Hepatocyte (in vitro differentiated cells): ENCODE data around the gene SIGLEC9. TPM values are rescaled to one million over a fixed set of nuclear protein-coding genes. Genes with fewer than 3 reads are reported as not detected.

Experiments used
- DNase-seq: peaks from one replicate; pipeline ENCODE4 v3.0.0-alpha.2; 2016; ENCODE audit warnings: low spot score
- H2AFZ ChIP-seq: fragments of 200-600 bp; sonication (generic); 2 replicates; pipeline ENCODE4 v1.6.0; 2016; ENCODE audit warnings: antibody characterized with exemption, mild to moderate bottlenecking
- H3K27ac ChIP-seq: fragments of 200-600 bp; sonication (generic); 2 replicates; pipeline ENCODE4 v1.5.1; 2016; ENCODE audit warnings: mild to moderate bottlenecking
- H3K27me3 ChIP-seq: fragments of 200-600 bp; sonication (generic); 2 replicates; pipeline ENCODE4 v1.6.1; 2016
- H3K36me3 ChIP-seq: fragments of 200-600 bp; sonication (generic); replicated peaks from 2 replicates; pipeline ENCODE4 v1.5.1; 2016; ENCODE audit warnings: low read depth; ENCODE audit not compliant: insufficient read depth
- H3K4me1 ChIP-seq: fragments of 200-600 bp; sonication (generic); 2 replicates; pipeline ENCODE4 v1.5.1; 2016; ENCODE audit warnings: mild to moderate bottlenecking, moderate library complexity; ENCODE audit not compliant: insufficient read depth
- H3K4me2 ChIP-seq: fragments of 200-600 bp; sonication (generic); 2 replicates; pipeline ENCODE4 v1.6.0; 2016
- H3K4me3 ChIP-seq: fragments of 200-600 bp; sonication (generic); 2 replicates; pipeline ENCODE4 v1.5.1; 2016; ENCODE audit warnings: mild to moderate bottlenecking
- H3K79me2 ChIP-seq: fragments of 200-600 bp; sonication (generic); 2 replicates; pipeline ENCODE4 v1.6.0; 2017; ENCODE audit warnings: mild to moderate bottlenecking
- H3K9me2 ChIP-seq: fragments of 200-600 bp; sonication (generic); replicated peaks from 2 replicates; pipeline ENCODE4 v1.6.0; 2017; ENCODE audit warnings: mild to moderate bottlenecking; ENCODE audit not compliant: insufficient read depth
- H3K9me3 ChIP-seq: fragments of 200-600 bp; sonication (generic); 2 replicates; pipeline ENCODE4 v1.5.1; 2016; ENCODE audit warnings: low read depth, mild to moderate bottlenecking
- H4K20me1 ChIP-seq: fragments of 200-600 bp; sonication (generic); 2 replicates; pipeline ENCODE4 v1.6.0; 2016; ENCODE audit warnings: mild to moderate bottlenecking; ENCODE audit not compliant: insufficient read depth, poor library complexity, severe bottlenecking
- EZH2 ChIP-seq: fragments of 200-600 bp; sonication (generic); IDR thresholded peaks from 2 replicates; pipeline ENCODE4 v1.6.1; 2016; ENCODE audit warnings: antibody characterized with exemption, mild to moderate bottlenecking, borderline replicate concordance
- EZH2phosphoT487 ChIP-seq: fragments of 200-600 bp; sonication (generic); IDR thresholded peaks from one replicate; pipeline ENCODE4 v1.6.1; 2018; ENCODE audit warnings: antibody characterized with exemption, mild to moderate bottlenecking, low read depth, moderate library complexity; ENCODE audit not compliant: unreplicated experiment, severe bottlenecking
- WGBS: methylation state at CpG from one replicate; pipeline ENCODE4 v1.1.6; 2016; ENCODE audit warnings: low lambda C conversion rate; ENCODE audit errors: missing lambda C conversion rate; 5-methylcytosine and 5-hydroxymethylcytosine counted together
- polyA plus RNA-seq: library from polyadenylated mRNA; unstranded; fragments of >200 nt; fragmentation: Nextera tagmentation; extraction: Ambion mirVana; gene quantifications from 2 replicates; pipeline ENCODE4 v1.2.1, GENCODE V29; 2016
- total RNA-seq: library from RNA; depleted of rRNA; stranded (reverse); fragments of >200 nt; gene quantifications from 2 replicates; pipeline ENCODE4 v1.2.3, GENCODE V29; 2014
- TF ChIP-seq, protein P1 (sequence below): fragments of 200-600 bp; sonication (generic); IDR thresholded peaks from 2 replicates; pipeline ENCODE4 v1.5.1; 2016; ENCODE audit warnings: antibody characterized with exemption, mild to moderate bottlenecking; ENCODE audit not compliant: poor library complexity

Gene SIGLEC9
- total and polyA plus RNA-seq, 2 experiments from 2014 or later = 0.77 to 1.5 TPM

- no peak for DNase-seq
- Histone ChIP-seq H3K4me2 (no peak overlapping the region), H3K27ac (peak overlapping the region; percentile 40), H4K20me1 (no peaks in the 10 kb centered on the region), H3K36me3 (no peaks in the 10 kb centered on the region), H3K9me2 (no peaks in the 10 kb centered on the region), H3K4me3 (no peak overlapping the region), H3K79me2 (no peaks in the 10 kb centered on the region), H3K27me3 (peaks cover 3% of the 10 kb centered on the region), H2AFZ (no peak overlapping the region), H3K9me3 (no peaks in the 10 kb centered on the region), H3K4me1 (peaks cover 11% of the 10 kb centered on the region)
- WGBS = 55% methylated on average over 2 of the region's 2 CpGs
- no peak for TF ChIP-seq EZH2phosphoT487
- TF ChIP-seq, protein P1, sequence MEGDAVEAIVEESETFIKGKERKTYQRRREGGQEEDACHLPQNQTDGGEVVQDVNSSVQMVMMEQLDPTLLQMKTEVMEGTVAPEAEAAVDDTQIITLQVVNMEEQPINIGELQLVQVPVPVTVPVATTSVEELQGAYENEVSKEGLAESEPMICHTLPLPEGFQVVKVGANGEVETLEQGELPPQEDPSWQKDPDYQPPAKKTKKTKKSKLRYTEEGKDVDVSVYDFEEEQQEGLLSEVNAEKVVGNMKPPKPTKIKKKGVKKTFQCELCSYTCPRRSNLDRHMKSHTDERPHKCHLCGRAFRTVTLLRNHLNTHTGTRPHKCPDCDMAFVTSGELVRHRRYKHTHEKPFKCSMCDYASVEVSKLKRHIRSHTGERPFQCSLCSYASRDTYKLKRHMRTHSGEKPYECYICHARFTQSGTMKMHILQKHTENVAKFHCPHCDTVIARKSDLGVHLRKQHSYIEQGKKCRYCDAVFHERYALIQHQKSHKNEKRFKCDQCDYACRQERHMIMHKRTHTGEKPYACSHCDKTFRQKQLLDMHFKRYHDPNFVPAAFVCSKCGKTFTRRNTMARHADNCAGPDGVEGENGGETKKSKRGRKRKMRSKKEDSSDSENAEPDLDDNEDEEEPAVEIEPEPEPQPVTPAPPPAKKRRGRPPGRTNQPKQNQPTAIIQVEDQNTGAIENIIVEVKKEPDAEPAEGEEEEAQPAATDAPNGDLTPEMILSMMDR = no peak
- no peak for TF ChIP-seq EZH2
Measured at GRCh38 chr19:51157265-51157664, 32.6 kb downstream of the SIGLEC9 start.

DNA sequence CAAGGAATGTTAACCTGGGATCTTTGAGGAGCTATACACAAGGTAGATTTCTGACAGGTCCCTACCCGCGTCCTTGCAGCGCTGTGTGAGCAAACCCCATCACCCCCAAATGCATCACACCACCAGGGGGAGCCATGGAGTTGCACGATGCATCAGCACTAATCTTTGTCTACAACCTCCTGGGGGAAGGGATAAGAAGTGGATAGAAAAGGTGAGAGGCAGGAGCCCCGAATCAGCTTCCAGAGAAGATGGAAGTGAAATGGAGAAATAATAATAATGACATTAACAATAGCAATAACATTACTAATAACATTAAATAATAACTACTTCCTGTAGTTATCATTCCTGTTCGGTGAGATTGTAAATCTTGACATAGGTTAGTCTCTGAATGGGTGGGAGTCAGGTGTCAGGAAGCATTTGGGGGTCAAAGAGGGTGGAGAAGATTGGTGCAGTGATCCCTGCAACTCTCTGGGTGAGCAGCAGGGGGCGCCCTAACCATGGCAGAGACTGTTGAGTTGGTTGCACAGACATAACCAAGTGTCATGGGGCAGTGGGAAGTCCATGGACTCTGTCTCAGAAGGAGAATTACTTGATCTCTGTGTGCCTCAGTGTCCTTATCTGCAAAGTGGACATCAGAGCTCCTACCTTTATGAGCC, 33.9 kb downstream of the SIGLEC9 start:
- no peaks in the 10 kb centered on the region for H3K9me3 ChIP-seq
- WGBS = 46% methylated on average over 7 of the region's 7 CpGs
- DNase-seq = peak; percentile 47
- TF ChIP-seq EZH2 = no peak
- no peak for TF ChIP-seq EZH2phosphoT487
- TF ChIP-seq, protein P1 = peak; percentile 33
- no peak overlapping the region for H3K4me3 ChIP-seq
- no peaks in the 10 kb centered on the region for H3K36me3 ChIP-seq
- no peak overlapping the region for H3K27ac ChIP-seq
- H3K27me3 ChIP-seq = peaks cover 3% of the 10 kb centered on the region
- H2AFZ ChIP-seq = no peak overlapping the region
- no peaks in the 10 kb centered on the region for H3K9me2 ChIP-seq
- no peaks in the 10 kb centered on the region for H4K20me1 ChIP-seq
- H3K79me2 ChIP-seq = no peaks in the 10 kb centered on the region
- peaks cover 11% of the 10 kb centered on the region for H3K4me1 ChIP-seq
- no peak overlapping the region for H3K4me2 ChIP-seq

- Histone ChIP-seq H3K9me3 (no peaks in the 10 kb centered on the region), H3K4me3 (no peak overlapping the region), H3K4me2 (no peak overlapping the region), H2AFZ (no peak overlapping the region), H3K36me3 (no peaks in the 10 kb centered on the region), H3K79me2 (no peaks in the 10 kb centered on the region), H3K27ac (no peak overlapping the region), H3K9me2 (no peaks in the 10 kb centered on the region), H3K4me1 (peaks cover 11% of the 10 kb centered on the region), H4K20me1 (no peaks in the 10 kb centered on the region), H3K27me3 (peaks cover 3% of the 10 kb centered on the region)
- DNase-seq = no peak
- TF ChIP-seq EZH2phosphoT487 (no peak), EZH2 (no peak)
- TF ChIP-seq, protein P1 = no peak
- 87% methylated on average over 4 of the region's 4 CpGs for WGBS
Measured at GRCh38 chr19:51159656-51160055, 35.0 kb downstream of the SIGLEC9 start.
